HG02943 (cell line): ENCODE data around the gene CACNA1F.
"Not testable (repeated sequence)": the region's sequence is repeated elsewhere in the genome, so short reads cannot be mapped to it uniquely, and the experiment has no call there.

Experiments
- ATAC-seq: cut with Tn5 transposase; IDR thresholded peaks from one replicate; pipeline ENCODE4 v1.9.1; 2021; ENCODE audit warnings: mild to moderate bottlenecking, low read depth, moderate library complexity; ENCODE audit not compliant: unreplicated experiment

CACNA1F gene

DNA sequence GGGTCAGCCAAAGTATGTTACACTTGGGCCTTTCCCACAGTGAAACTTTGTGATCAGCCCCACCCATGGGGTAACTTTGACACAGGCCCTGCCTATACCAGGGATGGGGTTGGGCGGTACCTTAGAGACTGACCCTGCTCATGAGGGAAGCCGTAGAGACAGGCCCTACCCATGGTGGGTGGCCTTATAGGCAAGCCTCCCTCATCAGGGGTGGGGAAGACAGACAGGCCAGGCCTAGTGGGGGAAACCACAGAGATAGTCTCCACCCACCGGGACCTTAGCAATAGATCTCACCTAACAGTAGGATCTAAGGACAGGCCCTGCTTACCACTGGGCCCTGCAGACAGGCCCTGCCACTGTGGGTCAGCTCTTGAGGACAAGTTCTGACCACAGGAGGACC is 54.6 kb downstream of the CACNA1F start:
- no peak for ATAC-seq

GRCh38 chrX:49177873-49178480 is 55.2 kb downstream of the CACNA1F start:
- no peak for ATAC-seq

GRCh38 chrX:49177338-49177833 is 55.8 kb downstream of the CACNA1F start:
- no peak for ATAC-seq

DNA sequence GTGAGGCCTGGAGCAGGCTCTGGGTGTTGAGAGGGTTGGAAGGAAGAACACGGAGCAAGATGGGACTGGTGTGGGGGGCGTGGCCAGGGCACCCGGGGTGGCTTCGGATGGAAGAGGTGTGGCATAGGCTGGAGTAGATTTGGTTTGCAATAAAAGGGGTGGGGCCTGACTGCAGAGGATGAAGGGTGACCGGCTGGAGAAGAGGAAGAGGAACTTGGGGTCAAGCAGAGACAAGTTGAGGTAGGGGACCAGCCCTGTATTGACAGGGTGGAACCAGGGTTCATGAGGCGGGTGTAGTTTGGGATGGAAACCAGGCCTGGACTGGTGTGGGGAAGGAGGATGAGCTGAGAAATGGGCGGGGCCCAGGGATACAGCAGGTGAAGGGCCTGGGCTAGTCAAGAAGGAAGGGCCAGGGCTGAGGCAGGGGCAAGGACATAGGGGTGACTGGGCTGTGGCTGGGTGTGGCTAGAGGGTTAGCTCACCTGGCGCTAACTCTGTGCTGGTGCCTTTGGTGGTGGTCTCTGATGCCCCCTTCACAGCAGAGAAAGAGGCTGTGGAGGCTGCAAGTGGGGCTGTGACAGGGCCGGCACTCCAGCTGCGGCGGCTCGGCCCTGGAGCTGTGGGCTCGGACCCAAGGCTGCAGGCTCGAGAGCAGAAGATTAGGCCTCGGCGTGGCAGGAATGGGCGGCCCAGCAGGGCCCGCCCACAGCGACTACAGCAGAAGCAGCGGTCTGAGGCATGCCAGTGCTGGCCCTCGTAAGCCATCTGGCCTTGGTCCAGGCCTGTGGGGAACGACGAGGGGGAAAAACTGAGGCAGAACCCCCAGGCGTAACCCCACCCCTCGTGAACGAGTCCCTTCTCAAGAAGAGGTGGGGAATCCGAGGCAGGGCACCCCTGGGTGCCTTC is 56.5 kb downstream of the CACNA1F start:
- no peak for ATAC-seq

DNA sequence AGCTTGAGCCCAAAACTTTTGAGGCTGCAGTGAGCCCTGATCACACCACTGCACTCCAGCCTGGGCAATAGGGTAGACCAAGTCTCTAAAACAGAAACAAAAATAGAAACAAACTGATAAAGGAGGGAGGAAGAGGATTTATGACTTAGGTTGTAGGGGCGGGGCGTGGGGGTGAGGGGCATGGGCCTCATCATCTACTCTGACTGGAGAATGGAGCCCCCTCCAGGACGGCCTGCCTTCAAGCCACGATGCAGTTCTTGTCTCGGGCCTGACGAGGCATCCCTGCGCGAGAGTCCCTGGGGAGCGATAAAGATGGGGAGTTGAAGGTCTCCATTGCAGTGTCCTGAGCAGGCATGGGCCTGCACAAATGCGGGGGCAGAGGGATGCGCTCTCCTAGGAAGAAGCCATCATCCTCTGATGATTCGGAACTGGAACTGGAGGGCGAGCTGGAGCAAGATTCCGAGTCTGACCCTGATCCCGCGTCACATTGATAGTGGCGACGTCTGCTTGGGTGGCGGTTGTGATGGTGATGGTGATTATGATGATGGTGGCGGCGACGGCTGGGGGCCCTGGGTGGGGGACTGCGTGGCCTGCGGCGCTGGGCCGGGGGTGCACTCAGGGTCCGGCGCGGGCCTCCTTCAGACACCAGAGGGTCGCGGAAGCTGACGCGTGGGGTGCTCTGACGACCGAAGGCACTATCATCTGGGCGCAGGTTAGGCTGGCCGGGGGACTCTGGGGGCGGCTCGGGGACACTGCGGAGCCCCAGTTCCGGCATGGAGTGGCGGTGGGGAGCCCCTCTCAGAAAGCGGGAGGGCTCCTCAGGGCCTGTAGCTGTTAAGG is 57.5 kb downstream of the CACNA1F start:
- ATAC-seq = no peak

GRCh38 chrX:49174723-49175122 is 58.4 kb downstream of the CACNA1F start:
- ATAC-seq = no peak

DNA sequence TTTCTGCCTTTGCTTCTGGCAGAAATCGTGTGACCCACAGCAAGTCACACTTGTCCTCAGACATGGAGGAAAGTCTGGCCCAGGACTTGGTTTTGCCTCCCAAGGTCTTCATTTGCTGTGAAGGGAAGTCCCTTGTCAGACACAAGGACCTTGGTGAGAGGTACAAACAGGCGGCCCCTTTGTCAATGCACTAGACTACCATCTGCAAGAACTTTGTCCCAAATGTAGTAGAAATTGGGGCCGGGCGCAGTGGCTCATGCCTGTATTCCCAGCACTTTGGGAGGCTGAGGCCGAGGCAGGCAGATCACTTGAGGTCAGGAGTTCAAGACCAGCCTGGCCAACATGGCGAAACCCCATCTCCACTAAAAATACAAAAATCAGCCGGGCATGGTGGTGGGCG is 59.6 kb downstream of the CACNA1F start:
- ATAC-seq = not testable (repeated sequence)

GRCh38 chrX:49172280-49172780 is 60.8 kb downstream of the CACNA1F start:
- ATAC-seq = peak; percentile 60

GRCh38 chrX:49171752-49172279 is 61.3 kb downstream of the CACNA1F start, which contains the start of gene PLP2:
Gene PLP2, plus strand, starts transcription at chrX:49171898. Its CDS starts 103 bp downstream, at chrX:49172001.
- no peak for ATAC-seq

- no peak for ATAC-seq
Observed at GRCh38 chrX:49167740-49168108, 65.4 kb downstream of the CACNA1F start.

- ATAC-seq = peak; percentile 11
Observed at GRCh38 chrX:49166914-49167739, 66.0 kb downstream of the CACNA1F start.

DNA sequence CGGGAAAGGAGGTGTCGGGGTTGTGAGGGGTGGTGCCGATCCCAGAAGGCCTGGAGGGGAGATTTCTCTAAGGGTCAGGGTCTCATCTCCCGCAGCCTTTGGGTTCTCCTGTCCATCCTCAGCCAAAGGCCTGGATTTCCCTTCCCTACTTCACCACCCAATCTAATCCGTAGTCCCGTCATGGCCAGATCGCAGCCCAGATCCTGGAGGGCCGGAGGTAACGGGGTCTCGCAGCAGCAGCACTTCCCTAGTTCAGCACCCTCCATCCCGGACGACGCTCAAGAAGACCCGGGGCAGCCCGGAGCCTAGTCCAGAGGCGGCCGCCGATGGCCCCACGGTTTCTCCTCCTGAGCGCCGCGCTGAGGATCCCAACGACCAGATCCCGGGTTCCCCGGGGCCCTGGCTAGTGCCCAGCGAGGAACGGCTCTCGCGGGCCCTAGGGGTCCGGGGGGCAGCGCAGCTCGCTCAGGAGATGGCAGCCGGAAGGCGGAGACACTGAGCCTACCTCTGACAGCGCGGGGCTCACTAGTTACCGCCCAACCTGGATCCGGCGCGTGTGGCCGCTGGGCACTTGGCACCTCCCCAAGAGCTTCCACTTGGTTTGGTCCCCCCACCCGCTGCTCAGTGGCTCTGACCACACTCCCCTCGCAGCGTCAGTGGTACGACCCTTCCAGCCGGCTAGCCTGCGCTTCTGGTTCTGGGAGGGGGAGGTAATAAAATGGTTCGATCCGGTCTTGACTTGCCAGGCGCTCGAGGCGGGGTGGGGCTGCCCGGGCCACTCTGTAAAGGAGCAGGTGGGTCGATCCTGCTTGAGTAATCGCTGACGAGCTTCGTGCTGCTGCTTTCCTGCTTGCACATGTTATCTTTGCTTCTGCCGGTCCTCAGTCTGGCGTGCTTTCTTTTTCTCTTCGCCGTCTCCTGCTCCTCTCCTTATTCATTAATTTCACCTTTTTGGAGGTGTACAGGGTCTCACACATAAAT is 66.9 kb downstream of the CACNA1F start:
- ATAC-seq = peak; percentile 60

DNA sequence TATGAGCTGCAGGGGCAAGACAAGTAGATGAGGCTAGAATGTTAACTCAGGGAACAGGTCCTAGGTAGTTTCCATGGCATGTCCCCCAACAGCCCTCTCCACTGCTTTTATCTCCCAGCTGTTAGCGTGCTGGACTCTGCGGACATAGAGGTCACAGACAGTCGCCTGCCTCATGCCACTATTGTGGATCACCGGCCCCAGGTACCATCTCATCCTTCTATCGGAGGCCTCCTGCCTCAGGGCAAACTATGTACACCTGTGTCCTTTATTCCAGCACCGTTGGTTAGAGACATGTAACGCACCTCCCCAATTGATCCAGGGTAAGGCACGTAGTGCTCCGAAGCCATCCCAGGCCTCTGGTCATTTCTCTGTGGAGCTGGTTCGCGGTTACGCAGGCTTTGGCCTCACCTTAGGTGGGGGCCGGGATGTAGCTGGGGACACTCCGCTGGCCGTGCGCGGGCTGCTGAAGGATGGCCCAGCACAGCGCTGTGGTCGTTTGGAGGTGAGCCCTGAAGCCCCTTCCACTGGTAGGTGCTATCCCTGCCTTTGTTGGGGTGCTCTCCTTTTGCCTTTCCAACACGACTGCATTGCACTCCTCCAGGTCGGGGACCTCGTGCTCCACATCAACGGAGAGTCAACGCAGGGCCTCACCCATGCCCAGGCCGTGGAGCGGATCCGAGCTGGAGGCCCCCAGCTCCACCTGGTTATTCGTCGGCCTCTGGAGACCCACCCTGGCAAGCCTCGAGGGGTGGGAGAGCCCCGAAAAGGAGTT is 68.4 kb downstream of the CACNA1F start:
- no peak for ATAC-seq

GRCh38 chrX:49163555-49164419 is 69.4 kb downstream of the CACNA1F start:
- peak; percentile 35 for ATAC-seq

- no peak for ATAC-seq
Observed at GRCh38 chrX:49162620-49163019, 70.5 kb downstream of the CACNA1F start, which contains the start of gene MAGIX. Gene MAGIX, plus strand, starts transcription at chrX:49162758. Its CDS starts 132 bp downstream, at chrX:49162890.

GRCh38 chrX:49161632-49162031 is 71.5 kb downstream of the CACNA1F start:
- no peak for ATAC-seq
